Lower leg skin (tissue), 3 donors: ENCODE results near the gene DNLZ.

Experiments used
- POLR2A ChIP-seq, 2 donors: fragments of 450-650 bp; IDR thresholded peaks; one replicate each; pipeline ENCODE4 v1.6.1; 2016 to 2017; ENCODE audit warnings: antibody characterized with exemption in 2 of 2, mild to moderate bottlenecking in 1 of 2, moderate library complexity in 1 of 2
- TF ChIP-seq, protein P1 (sequence below), 3 donors: fragments of 450-650 bp; IDR thresholded peaks; one replicate each; pipeline ENCODE4 v1.5.1; 2016; ENCODE audit warnings: antibody characterized with exemption in 3 of 3, mild to moderate bottlenecking in 3 of 3, moderate library complexity in 2 of 3

DNA sequence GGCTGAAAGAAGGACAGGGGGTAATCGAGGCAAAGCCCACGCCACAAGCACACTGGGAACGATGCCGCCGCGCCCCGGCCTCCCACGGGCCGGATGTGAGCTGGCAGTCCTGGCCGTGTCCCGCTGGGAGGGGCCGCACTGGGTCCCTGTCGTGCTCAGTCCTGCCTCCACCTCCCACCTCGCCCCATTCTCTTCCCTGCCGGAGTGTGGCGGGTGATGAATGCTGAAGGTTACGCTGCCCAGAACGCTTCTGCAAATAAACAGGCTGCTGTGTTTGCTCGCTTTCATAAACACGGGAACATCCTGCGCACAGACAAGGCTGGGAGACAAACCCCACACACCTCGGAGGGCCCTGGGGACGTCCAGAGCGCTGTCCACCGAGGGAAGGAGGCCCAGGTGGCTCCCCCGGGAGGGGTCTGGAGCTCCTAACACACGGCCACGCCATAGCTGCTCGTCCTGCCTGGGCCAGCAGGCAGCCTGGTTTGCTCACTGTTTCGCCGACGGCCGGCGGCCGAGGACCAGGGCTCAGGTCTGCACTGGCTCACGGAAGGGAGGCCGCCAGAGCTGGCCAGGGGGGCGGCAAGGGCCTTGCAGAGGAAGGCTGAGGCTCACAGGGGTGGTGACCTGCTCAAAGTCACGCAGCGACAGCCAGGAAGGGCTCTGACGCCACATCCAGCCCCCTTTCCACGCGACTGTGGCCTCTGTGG lies 2.3 kb downstream of the DNLZ start:
- TF ChIP-seq POLR2A (IDR thresholded peaks at IDR 0.05) = no peak
- TF ChIP-seq, protein P1, sequence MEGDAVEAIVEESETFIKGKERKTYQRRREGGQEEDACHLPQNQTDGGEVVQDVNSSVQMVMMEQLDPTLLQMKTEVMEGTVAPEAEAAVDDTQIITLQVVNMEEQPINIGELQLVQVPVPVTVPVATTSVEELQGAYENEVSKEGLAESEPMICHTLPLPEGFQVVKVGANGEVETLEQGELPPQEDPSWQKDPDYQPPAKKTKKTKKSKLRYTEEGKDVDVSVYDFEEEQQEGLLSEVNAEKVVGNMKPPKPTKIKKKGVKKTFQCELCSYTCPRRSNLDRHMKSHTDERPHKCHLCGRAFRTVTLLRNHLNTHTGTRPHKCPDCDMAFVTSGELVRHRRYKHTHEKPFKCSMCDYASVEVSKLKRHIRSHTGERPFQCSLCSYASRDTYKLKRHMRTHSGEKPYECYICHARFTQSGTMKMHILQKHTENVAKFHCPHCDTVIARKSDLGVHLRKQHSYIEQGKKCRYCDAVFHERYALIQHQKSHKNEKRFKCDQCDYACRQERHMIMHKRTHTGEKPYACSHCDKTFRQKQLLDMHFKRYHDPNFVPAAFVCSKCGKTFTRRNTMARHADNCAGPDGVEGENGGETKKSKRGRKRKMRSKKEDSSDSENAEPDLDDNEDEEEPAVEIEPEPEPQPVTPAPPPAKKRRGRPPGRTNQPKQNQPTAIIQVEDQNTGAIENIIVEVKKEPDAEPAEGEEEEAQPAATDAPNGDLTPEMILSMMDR (IDR thresholded peaks at IDR 0.05) = no peak
